HepG2 (cell line): ENCODE measurements around the gene DDC.

ENCODE experiments used
- KAT7 ChIP-seq: IDR thresholded peaks from 2 replicates; pipeline ENCODE4 v1.6.1; 2018; ENCODE audit warnings: borderline replicate concordance, missing compliant biosample characterization
- SMC3 ChIP-seq: IDR thresholded peaks from 2 replicates; pipeline ENCODE4 v1.6.1; 2011; ENCODE audit warnings: low read length, improper control_type of control experiment
- ZNF556 ChIP-seq: sonication (generic); formaldehyde crosslinking; IDR thresholded peaks from 2 replicates; pipeline ENCODE4 v1.4.0; 2020; ENCODE audit warnings: mild to moderate bottlenecking, missing genetic modification reagents, borderline replicate concordance
- ZNF660 ChIP-seq: sonication (generic); formaldehyde crosslinking; IDR thresholded peaks from 2 replicates; pipeline ENCODE4 v1.5.1; 2020; ENCODE audit warnings: mild to moderate bottlenecking, low read depth, missing genetic modification reagents, borderline replicate concordance
- ZNF776 ChIP-seq: sonication (generic); formaldehyde crosslinking; IDR thresholded peaks from 2 replicates; pipeline ENCODE4 v1.4.0; 2020; ENCODE audit warnings: mild to moderate bottlenecking, missing genetic modification reagents
- ZZZ3 ChIP-seq: sonication (generic); formaldehyde crosslinking; IDR thresholded peaks from 2 replicates; pipeline ENCODE4 v1.4.0; 2020; ENCODE audit warnings: missing genetic modification reagents, mild to moderate bottlenecking, borderline replicate concordance
- TF ChIP-seq, protein P1 (sequence below): sonication (generic); formaldehyde crosslinking; conservative IDR thresholded peaks from 2 replicates; pipeline ENCODE4 v1.8.0; 2022; ENCODE audit warnings: mild to moderate bottlenecking, moderate library complexity, missing genetic modification reagents
- TF ChIP-seq, protein P2 (sequence below): sonication (generic); formaldehyde crosslinking; conservative IDR thresholded peaks from 2 replicates; pipeline ENCODE4 v1.4.0; 2020; ENCODE audit warnings: missing genetic modification reagents
- TF ChIP-seq, protein P3 (sequence below): sonication (generic); formaldehyde crosslinking; IDR thresholded peaks from 2 replicates; pipeline ENCODE4 v1.4.0; 2020; ENCODE audit warnings: missing genetic modification reagents
- TF ChIP-seq, protein P4 (sequence below): sonication (generic); formaldehyde crosslinking; IDR thresholded peaks from 2 replicates; pipeline ENCODE4 v1.5.0; 2020; ENCODE audit warnings: mild to moderate bottlenecking, missing genetic modification reagents, moderate library complexity

DNA sequence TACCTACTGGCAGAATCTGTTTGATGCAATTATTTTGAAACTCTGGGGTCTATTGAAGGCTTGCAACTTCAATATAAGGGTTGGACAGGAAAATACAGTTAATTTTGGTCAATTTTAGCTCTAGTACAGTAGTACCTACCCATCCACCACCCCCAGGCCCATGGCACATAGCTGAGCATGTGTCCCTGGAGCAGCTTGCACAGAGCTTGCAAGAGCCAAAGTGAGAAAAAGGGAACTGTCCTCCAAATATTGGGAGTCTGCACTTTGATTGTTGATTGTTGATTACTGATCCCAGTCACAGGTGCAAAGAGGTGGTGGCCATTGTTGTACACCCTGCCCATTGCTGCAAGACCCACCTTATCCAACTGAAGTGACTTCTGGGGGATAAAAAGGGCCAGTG, 52.8 kb downstream of the DDC start:
- TF ChIP-seq ZNF776: no peak
- TF ChIP-seq KAT7 (CRISPR knock-in tag): no peak
- TF ChIP-seq, protein P1, sequence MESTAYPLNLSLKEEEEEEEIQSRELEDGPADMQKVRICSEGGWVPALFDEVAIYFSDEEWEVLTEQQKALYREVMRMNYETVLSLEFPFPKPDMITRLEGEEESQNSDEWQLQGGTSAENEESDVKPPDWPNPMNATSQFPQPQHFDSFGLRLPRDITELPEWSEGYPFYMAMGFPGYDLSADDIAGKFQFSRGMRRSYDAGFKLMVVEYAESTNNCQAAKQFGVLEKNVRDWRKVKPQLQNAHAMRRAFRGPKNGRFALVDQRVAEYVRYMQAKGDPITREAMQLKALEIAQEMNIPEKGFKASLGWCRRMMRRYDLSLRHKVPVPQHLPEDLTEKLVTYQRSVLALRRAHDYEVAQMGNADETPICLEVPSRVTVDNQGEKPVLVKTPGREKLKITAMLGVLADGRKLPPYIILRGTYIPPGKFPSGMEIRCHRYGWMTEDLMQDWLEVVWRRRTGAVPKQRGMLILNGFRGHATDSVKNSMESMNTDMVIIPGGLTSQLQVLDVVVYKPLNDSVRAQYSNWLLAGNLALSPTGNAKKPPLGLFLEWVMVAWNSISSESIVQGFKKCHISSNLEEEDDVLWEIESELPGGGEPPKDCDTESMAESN: no peak
- TF ChIP-seq, protein P2, sequence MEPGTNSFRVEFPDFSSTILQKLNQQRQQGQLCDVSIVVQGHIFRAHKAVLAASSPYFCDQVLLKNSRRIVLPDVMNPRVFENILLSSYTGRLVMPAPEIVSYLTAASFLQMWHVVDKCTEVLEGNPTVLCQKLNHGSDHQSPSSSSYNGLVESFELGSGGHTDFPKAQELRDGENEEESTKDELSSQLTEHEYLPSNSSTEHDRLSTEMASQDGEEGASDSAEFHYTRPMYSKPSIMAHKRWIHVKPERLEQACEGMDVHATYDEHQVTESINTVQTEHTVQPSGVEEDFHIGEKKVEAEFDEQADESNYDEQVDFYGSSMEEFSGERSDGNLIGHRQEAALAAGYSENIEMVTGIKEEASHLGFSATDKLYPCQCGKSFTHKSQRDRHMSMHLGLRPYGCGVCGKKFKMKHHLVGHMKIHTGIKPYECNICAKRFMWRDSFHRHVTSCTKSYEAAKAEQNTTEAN: no peak
- no peak for TF ChIP-seq ZNF660 (CRISPR knock-in tag)
- TF ChIP-seq, protein P3, sequence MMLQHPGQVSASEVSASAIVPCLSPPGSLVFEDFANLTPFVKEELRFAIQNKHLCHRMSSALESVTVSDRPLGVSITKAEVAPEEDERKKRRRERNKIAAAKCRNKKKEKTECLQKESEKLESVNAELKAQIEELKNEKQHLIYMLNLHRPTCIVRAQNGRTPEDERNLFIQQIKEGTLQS (CRISPR knock-in tag): no peak
- TF ChIP-seq ZNF556 (CRISPR knock-in tag): no peak
- TF ChIP-seq ZZZ3: no peak
- no peak for TF ChIP-seq SMC3
- TF ChIP-seq, protein P4, sequence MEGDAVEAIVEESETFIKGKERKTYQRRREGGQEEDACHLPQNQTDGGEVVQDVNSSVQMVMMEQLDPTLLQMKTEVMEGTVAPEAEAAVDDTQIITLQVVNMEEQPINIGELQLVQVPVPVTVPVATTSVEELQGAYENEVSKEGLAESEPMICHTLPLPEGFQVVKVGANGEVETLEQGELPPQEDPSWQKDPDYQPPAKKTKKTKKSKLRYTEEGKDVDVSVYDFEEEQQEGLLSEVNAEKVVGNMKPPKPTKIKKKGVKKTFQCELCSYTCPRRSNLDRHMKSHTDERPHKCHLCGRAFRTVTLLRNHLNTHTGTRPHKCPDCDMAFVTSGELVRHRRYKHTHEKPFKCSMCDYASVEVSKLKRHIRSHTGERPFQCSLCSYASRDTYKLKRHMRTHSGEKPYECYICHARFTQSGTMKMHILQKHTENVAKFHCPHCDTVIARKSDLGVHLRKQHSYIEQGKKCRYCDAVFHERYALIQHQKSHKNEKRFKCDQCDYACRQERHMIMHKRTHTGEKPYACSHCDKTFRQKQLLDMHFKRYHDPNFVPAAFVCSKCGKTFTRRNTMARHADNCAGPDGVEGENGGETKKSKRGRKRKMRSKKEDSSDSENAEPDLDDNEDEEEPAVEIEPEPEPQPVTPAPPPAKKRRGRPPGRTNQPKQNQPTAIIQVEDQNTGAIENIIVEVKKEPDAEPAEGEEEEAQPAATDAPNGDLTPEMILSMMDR (CRISPR knock-in tag): no peak
